GM20000 (cell line): Measurements from ENCODE around the gene FSTL4.

ENCODE experiments used
- DNase-seq: peaks from one replicate; pipeline ENCODE4 v3.0.0; 2012; ENCODE audit warnings: low spot score
- TF ChIP-seq, protein P1 (sequence below): IDR thresholded peaks from 2 replicates; pipeline ENCODE4 v1.5.1; 2012; ENCODE audit warnings: mild to moderate bottlenecking, control low read depth; ENCODE audit errors: extremely low read depth, missing control alignments

FSTL4 gene

DNA sequence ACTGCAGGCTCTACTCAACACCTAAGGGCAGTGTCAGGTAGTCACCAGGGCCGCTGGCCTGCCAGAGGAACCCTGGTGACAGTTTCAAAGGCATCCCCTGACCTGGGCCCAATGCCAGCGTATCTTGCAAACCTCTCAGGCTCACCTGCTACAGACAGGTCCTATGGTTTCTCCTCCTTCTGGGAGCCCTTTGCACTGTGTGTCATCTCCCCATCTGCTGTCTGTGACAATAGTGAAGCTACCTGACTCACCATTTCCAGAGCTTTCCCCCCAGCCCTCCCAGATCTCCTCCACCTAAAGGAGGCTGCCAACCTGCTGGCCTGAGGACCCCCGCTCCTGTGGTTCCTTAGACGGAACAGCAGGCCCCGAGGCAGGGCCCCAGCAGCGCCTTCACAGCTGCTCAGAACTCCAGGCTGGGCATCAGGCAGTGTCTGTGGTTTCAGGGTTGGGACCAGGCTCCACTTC, 203.1 kb downstream of the FSTL4 start:
- TF ChIP-seq, protein P1, sequence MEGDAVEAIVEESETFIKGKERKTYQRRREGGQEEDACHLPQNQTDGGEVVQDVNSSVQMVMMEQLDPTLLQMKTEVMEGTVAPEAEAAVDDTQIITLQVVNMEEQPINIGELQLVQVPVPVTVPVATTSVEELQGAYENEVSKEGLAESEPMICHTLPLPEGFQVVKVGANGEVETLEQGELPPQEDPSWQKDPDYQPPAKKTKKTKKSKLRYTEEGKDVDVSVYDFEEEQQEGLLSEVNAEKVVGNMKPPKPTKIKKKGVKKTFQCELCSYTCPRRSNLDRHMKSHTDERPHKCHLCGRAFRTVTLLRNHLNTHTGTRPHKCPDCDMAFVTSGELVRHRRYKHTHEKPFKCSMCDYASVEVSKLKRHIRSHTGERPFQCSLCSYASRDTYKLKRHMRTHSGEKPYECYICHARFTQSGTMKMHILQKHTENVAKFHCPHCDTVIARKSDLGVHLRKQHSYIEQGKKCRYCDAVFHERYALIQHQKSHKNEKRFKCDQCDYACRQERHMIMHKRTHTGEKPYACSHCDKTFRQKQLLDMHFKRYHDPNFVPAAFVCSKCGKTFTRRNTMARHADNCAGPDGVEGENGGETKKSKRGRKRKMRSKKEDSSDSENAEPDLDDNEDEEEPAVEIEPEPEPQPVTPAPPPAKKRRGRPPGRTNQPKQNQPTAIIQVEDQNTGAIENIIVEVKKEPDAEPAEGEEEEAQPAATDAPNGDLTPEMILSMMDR: no peak
- DNase-seq: no peak

DNA sequence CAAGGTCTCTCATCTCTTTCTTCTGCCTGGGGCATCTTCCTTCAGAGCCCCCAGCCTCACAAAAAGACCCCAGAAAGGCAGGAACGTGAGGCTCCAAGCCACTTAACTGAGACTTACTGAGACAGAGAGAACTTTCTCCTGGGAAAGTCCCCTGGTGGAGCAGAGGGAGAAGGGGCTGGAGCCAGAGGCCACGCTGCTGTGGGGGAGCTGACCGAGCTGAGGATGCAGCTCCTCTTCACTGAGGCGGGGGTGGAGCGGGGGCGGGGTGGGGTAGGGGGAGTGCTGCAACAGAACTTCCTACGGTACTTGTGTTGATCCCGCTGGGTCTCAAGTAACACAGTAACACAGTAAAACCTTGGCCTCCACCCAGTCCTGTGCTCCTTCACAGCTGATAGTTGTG, 204.0 kb downstream of the FSTL4 start:
- TF ChIP-seq, protein P1: no peak
- DNase-seq: no peak

DNA sequence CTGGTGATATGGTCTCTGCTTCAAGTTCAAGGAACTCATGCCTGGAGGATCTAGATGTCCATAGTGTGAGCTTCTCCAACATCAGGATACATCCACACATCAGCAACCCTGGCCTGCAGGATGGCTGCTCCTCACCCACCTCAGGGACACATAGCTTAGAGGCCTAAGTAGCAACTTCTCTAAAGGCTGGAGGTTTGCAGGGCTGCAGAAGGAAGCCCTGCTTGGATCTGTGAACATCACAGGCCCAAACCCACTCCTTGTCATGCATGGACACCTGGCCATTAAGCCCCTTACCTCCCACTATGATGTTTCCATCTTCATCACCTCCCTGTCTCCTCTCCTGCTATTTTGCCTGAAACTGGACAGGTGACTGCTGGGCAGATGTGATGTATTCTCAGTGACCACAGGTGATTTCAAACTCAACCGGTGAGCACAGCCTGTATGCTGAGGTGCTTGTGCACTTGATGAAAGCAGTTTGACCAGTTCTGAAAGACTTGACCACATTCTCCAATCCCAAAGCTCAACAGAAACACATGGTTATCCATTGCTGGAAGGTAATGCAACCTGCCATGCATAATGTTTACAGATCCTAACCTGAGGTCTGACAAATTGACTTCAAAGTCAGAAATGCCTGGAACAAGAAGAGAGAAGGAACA, 205.2 kb downstream of the FSTL4 start:
- DNase-seq: no peak
- TF ChIP-seq, protein P1: no peak

DNA sequence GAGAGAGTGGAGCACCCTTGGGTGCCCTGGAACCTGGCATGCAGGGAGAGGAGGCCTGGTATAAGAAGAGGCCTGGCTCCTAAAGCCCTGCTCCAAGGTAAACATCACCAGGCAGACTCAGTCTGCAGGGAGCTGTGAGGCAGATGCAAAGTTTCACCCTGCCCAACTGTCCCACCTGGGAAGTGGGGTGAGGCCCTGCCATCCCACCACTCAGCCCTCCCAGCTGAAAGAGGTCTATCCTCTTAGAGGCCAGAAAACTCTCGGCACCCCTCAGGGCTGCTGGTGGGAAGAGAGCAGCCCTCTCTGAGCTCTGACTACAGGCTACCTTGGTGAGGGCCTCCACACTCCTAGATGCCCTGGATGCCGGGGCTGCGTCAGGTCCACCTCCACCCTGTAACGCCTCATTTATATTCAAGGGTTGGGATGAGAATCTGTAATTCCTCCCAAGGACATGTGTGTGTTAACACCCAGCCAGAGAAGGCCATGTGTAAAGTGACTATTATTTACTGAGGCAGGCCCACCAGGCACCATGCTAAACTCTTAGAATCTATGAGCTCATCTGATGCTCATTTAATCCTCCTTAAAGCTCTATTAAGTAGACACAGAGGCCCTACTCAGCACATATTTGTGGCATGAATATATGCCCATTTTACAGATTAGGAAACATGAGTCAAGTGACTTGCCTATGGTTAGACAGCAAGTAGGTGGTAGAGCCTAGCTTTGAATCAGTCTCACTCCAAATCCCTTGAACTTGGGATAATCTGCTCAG, 205.9 kb downstream of the FSTL4 start:
- no peak for DNase-seq
- TF ChIP-seq, protein P1: no peak

DNA sequence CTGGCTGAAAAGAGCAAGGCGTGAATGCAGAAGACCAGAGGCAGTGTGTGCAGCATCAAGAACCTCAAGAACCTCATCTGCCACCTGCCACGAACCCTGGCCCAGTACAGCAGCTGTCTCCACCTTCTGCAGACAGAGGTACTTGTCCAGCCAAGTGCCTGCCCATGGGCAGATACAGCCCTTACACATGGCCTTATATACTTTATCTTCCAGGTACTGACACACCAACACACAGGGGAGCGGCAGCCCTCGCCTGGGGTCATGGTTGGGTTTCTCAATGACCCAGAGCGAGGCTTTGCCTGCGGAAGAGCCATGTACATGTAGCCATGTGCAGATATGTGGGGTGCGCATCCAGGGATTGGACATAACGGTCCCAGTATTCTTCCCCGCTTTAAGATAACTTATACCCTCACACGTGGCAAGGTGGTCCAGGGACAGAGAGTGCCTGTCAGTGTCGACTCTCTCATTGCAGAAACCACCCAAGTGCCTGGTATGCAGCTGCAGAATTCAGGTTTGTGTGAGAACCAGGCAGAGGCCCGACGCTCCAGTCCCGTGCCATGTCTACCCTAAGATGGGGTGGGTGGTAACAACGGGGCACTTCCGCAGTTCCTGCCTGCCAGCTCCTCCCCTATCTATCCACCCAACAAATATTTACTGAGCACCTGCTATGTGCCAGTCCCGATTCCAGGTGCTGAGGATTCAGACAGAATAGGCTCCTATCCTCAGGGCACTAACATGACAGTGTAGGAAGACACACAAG, 206.9 kb downstream of the FSTL4 start:
- TF ChIP-seq, protein P1: no peak

DNA sequence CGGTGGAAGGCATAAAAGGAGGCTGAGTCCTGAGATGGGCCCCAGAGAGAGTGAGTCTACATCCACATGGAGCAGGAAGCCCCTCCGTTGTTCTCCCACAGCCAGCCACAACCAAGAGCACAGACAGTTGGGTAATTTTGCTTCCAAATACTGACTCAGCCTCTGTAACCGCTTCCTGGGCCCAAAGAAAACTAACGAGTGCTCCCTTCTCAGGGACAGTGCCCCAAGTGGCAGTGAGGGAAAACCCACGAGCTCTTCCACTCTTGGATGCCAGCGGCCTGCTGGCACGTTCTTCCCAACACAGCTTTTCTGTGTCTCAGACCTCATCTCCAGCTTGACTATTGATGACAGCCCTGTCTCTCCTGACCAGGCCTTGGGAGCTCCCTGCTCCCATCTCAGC, 207.6 kb downstream of the FSTL4 start:
- TF ChIP-seq, protein P1: no peak
- DNase-seq: no peak

More for the DNA sequence above, 206.9 kb downstream of the FSTL4 start:
- DNase-seq: no peak
